Measurements from ENCODE around the gene MAGI1.
A peak's percentile ranks its signal among the peaks of the same experiment; 100 is the strongest.

Gene MAGI1

GRCh38 chr3:65439641-65440284, 599.0 kb downstream of the MAGI1 start:
- peak; percentile 41 for DNase-seq

GRCh38 chr3:65438612-65439011, 600.1 kb downstream of the MAGI1 start:
- DNase-seq: no peak

DNA sequence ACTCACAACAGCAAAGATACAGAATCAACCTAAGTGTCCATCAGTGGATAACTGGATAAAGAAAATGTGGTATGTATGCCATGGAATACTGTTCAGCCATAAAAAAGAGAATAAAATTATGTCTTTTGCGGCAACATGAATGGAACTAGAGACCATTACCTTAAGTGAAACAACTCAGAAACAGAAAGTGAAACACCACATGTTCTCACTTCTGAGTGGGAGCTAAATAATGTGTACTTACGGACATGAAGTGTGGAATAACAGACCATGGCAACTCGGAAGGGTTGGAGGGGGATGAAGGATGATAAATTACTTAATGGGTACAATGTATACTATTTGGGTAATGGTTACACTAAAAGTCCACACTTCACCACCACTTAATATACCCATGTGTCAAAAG, 600.6 kb downstream of the MAGI1 start:
- DNase-seq: no peak

GRCh38 chr3:65436580-65436979, 602.1 kb downstream of the MAGI1 start:
- no peak for DNase-seq

- no peak for DNase-seq
Observed at GRCh38 chr3:65433480-65433879, 605.2 kb downstream of the MAGI1 start.

DNA sequence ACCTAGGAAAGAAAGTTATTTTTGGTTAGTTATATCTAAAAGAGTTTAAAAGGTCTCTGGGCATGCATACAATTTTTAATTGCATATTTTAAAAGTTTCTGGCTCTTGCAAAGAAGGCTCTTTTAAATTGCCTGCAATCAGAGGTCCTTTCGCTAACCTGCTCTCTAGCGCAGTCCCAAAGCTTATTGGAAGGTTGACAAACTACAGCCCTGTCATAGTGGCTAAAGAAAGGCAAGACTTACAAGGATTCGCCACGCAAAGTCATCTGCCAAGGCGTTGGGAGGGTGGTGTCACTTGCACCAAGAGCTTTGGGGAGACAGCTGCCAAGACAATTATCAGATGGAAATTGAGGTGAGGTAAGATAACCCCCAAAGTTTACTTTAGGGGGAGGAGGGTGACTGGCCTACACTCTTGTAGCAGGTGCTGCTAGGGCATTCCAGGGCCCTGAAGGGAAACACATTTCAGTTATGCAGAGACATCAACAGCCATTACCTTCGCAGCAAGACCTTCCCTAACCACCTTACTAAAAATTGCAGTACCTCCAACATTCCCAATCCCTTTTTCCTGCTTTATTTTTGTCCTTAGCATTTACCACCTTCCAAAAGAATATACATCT, 606.2 kb downstream of the MAGI1 start:
- no peak for DNase-seq

- peak; percentile 11 for DNase-seq
Observed at GRCh38 chr3:65425880-65426279, 612.8 kb downstream of the MAGI1 start.

GRCh38 chr3:65422154-65422553, 616.6 kb downstream of the MAGI1 start:
- no peak for DNase-seq

DNA sequence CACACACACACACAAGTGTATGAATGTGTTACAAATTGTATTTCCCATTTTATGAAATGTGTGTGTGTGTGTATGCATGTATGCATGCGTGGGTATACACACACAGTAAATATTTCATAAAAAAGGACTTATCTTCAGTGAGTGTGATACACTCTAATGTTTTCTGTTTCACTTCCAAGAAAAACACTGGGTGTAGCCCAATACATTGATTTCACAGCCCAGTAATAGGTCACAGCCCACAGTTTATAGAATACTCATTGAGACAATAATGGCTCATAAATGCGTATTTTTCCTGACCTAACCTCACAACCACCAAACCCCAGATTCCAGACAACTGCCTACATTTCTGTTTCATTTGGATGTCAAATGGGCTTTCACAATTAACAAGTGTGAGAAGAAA, 619.5 kb downstream of the MAGI1 start:
- DNase-seq: no peak

GRCh38 chr3:65413891-65414290, 624.8 kb downstream of the MAGI1 start:
- DNase-seq: no peak

DNA sequence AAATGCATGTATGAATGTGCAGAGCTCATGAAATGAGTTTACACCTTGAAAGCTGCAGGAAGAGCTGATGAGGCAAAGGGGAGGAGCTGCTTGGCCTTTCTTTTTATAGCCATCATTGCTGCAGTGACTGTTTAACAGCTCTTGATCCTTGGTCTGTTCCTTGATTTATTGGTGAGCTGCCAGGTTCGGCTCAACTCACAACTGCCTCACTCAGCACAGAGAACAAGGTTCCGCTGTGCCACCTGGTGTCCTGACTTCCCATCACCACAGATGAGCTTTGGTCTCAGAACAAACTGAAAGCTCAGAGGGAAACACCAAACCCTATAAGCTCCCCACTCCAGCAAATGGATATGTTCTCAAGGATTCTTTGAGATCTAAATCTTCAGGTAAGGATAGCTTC, 626.1 kb downstream of the MAGI1 start:
- DNase-seq: peak; percentile 25

GRCh38 chr3:65411367-65411766, 627.4 kb downstream of the MAGI1 start:
- DNase-seq: no peak

DNA sequence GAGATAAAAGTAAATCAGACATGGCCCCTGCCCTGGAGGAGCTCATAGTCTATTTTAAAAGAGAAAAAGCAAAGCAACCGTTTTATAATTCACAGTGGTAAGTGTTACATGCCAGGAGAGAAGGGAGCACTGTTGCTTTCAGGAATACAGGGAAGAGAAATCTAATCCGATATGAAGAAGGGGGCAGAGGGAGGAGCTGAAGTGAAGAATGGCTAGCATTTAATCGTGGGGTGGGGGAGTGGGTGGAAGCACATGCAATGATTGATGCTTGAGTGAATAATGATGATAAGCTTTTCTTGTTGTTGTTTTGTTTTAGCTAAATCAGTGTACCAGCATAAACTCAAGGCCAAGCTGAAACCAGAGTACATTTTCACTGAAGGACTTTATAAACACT, 629.5 kb downstream of the MAGI1 start:
- DNase-seq: no peak

DNA sequence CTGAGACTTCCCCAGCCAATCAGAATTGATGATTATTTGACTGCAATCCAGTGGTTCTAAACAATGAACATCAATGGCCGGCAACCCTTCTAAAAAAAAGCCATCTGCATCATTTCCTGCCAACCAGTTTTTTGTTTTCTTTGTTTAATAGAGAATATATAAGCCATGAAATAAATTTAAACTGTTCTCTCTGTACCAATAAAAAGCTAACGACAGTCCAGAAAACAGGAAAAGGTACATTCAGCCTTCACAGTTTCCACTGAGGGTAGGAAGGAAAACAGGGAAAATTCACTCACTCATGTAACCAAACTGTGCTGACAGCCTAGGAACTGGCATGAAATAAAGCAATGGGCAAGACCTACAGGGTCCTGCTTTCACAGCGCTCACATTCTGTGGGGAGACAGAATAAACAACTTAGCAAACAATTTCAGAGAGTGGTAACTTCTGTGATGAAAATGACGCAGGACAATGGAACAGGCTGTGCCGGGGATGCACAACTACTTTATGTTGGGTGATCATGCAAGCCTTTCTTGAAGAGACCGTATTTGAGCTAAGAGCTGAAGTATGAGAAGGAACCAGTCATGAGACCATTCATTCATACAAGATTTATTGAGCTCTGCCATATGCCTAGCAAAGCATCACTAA, 630.1 kb downstream of the MAGI1 start:
- no peak for DNase-seq

DNA sequence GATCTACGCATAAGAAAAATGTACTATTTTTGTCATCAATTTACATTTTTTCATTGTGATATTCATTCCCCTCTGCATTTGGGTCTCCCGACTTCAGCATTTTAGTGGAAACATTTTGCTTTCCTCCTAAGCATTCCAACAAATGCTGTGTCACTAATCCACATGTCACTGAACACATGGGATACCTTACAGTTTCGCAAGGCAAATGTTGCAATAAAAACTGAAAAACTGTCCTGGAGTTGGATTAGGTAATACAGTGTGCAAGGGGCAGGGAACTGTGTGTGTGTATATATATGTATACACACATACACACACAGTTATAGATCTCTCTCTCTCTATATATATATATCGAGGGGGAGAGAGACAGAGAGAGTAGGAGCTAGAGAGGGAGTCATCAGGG, 632.2 kb downstream of the MAGI1 start:
- DNase-seq: no peak

- DNase-seq: peak; percentile 85
Observed at GRCh38 chr3:65402597-65402996, 636.1 kb downstream of the MAGI1 start.

- DNase-seq: no peak
Observed at GRCh38 chr3:65401359-65402305, 637.1 kb downstream of the MAGI1 start.

GRCh38 chr3:65400899-65401298, 637.8 kb downstream of the MAGI1 start:
- no peak for DNase-seq

DNA sequence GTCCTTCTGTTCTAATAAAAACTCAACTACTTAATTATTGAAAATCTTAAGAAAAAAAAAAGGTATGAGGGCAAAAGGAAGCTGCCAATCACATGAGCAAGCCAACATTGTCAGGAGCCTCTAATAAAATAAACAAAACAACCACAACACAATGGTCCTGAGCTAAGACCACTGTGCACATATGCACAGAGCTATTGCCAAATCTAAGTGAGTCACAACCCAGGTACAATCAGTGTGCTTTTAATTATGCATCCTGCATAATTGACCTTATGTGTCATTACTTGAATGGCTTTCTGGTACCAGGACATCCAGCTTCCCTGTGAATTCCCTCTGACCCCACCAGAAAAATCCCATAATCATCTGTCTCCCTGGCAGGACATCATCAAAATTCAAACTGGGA, 639.8 kb downstream of the MAGI1 start:
- DNase-seq: peak; percentile 23

DNA sequence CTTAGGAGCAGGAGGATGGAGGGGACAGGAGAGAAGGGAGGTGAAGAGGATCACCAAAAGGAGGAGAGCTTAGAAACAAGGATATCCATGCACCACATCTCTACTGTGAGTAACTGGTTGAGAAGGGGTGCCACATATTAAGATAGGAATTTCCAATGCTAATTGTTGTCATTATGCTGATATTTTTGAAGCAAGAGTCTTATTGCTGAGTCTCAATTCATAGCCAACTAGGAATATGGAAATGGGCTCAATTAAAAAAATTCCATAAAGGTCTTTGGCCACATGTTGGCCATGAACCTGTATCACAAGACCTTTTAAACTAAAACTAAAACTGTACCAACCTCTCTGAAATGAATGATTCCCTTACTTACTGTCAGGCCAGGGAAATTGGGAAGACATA, 642.6 kb downstream of the MAGI1 start:
- DNase-seq: no peak

DNA sequence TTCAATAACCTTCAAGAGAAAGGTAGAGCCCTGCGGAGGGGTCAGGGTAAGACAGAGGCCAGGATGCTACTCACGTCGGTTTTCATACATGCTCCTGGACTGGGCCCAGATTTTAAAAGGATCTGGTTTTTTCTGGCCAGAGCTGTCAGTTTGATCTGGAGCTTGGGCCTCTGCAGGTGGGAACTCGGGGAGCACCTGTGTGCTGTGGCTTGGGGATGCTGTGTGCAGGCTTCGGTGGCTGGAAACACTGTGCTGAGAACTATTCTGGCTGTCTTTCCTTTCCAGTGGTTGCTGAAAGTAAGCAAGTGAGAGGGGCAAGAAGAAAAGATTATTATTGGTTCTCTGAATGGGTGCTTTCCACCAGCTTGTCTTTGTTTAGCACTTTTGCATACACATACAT, 647.6 kb downstream of the MAGI1 start:
- DNase-seq: no peak

- DNase-seq: no peak
Observed at GRCh38 chr3:65385805-65386204, 652.9 kb downstream of the MAGI1 start.

- no peak for DNase-seq
Observed at GRCh38 chr3:65381496-65382010, 657.2 kb downstream of the MAGI1 start.
